Suppressor macrophage (primary cell): ENCODE results near the gene MARCHF6.
A peak's percentile ranks its signal among the peaks of the same experiment; 100 is the strongest.
"Not testable (repeated sequence)": the region's sequence is repeated elsewhere in the genome, so short reads cannot be mapped to it uniquely, and the experiment has no call there.

ENCODE experiments used
- DNase-seq, 4 experiments: peaks; one replicate each; pipeline ENCODE4 v3.0.0-alpha.2; 2020 to 2022

The MARCHF6 gene

DNA sequence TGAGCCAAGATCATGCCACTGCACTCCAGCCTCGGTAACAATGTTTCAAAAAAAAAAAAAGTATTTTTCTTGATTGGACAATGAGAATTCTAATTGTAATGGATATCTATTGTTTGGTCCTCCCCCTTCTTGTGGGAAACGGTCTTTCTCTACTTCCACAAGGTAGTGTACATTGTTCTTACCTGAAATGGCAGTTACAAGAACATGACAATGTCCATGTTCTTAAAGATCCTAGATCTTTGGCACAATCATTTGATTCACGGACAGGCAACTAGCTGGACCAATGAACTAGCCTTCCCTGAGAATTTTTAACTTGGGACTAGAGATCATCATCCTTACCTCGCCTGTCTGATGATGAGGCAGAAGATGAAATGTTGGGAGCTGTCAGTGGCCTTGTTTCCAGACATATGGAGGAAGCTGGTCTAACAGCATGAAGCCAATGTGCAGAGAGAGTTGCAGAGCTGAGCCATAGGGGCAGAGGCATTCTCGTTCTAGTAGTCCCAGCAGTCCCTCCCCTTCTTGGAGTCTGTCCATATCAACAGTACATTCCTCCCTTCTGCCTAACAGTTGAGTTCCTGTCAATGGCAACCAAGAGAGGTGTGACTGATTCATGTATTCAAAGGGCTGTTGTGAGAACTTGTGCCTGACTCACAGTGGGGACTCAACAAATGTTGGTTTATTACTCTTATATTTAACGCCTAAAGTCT lies 2.1 kb upstream of the MARCHF6 start:
- DNase-seq = no peak

DNA sequence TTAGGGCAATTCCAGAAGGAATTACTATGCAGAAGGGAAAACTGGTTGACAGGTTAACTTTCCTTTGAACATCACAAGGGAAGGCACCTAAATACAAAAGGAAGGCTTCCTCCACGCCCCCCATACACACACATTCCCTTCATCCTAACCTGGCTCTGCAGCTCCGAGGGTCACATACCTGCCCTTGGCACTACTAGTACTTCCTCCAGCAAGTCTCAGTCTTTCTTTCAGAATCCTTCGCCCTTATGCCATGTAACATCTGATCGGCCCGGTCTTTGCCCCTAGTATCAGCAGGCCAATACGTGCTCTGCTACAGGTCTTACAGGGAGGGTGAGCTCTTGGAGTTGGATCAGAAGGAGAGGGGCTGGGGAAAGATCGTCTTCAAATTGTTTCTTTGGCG lies 1.6 kb upstream of the MARCHF6 start:
- no peak for DNase-seq

DNA sequence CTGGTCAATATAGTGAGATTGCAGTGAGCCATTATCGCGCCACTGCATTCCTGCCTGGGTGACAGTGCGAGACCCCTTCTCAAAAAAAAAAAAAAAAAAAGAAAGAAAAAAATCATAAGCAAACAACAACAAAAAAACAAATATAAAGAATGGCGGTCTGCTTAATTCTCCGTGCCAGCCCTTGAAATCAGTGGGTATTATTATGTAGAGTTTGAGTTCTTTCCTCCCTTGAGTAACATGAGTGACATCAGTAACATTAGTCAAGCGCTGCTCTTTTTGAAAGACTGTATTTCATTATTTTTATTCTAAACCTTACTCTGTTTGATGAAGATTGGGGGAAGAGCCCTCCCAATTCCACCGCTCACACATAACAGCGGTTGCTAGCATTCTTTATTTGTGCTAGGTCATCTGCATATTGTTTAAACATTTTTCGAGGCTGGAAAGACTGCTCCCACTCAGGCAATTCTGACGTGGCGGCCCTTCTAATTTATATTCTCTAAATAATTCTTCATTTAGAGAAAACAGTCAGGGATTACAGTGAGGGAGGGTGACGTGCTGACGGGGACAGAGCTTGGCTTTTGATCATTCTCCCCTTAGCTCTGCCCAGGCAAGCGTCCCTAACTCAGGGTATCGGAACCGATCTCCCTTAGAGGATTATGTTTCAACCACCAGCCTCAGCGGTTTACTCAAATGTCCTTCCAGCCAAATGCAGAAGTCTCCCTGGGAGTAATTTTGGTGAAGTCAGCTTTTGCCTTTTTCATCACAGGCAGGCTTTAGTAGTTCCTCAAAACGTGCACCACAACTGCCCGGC lies 860 bp upstream of the MARCHF6 start:
- peak; percentile 90 to 97 (median 94) for DNase-seq

DNA sequence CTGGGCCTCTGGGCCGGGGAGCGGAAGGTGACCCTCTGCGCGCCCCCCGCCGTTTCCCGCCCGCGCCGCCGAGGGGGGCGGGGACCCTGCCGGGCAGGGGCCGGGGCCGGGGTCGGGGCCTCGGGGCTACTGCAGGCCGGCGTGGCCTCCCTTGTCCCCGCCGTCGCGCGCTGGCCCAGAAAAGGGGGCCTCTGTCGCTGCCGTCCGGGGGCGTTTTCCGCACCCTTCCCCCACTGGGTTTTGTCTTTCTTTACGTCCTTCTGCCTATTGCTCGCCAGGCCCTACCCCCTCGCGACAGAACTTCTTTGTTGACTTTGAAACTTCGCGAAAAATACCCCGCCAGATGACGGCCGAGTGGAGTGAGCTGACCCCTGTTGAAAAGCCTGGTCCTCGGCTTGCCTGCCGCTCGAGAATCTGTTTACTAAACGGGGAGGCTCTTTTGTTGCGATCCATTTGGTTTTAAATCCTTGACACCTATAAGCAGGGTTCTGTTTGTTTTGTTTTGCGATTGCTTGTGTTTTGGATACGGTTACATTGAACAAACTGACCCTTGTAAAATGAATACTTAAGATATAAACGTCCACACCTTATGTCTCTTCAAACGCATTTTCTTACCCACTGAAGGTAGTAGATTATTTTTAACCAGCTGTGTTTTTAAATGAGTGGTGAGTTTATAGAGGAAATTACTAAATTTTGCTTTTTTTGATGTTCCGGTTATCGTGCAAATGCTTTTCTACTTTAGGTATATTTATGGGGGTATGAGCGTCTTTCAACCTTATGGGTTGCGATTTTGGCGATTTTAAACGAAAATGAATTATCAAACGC lies 765 bp downstream of the MARCHF6 start:
- peak; percentile 33 to 59 (median 39) for DNase-seq

DNA sequence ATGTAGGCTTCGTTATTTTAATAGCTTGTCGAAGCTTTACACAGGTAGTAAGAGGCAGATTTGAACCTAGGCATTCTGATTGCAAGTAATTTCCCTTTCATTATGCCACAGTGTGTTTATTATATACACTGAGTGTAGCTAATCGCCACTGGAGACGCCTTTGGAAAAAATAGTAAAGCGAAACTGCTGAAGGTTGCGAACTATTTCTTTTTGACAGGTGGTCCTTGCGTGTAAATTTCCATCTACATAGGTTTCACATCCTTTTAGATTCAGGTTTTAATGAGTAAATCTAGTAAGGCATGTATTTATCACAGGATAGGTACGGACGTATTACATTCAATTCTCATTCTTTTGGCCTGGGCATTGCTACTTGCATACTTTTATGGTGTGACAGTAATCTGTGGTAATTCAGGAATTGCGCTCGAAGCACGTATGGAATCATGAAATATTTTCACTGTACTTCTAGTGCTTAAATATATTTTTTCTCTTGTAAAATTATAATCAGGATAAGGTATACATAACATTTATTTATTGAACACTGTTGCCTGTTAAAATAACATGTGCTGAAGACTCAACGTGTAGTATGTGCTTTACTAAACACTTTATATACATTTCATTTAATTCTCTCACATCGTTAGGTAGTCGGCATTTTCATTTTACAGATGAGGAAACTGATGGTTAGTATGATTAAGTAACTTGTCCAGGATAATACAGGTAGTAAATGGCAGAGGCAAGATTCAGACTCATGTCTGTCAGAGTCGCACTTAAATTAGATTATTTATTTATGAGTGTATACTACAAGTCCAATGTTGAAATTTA lies 1.8 kb downstream of the MARCHF6 start:
- peak in 2 of 4 experiments; percentile 26 to 29 for DNase-seq

DNA sequence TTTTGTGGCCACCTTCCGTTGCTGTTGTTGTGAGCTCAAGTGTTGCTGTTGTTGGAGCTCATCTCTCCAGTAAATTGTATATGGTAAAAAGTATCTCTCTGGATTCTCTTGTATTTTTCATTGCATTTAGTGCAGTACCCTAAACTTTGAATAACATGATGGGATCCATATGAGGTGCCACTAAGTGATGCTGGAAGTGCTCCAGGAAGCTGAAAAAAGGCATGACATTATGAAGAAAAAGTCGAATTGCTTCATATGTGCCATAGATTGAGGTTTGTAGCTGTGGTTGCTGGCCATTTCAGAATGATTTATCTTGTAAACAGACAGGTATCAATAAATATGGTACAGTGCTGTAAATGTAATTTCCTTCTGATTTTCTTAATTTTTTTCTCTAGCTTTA lies 5.5 kb downstream of the MARCHF6 start:
- DNase-seq = no peak

DNA sequence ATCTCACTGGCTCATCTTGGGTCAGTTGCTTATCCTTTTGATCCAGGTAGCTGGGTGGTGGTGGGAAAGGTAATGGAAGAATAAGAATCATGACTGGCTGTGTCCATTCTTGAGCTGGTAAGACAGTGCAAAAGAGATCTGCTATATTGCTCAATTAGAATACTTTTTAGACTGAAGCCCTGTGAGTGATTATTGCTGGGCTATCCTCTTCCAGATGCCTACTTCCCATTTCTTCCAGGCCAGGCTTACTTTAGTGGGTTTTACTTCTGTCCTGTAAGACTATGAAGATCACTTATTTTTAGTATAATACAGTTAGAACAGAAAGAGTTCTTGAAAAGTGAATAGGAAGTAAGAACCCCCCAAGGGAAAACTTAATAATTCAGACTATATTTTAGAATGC lies 7.2 kb downstream of the MARCHF6 start:
- peak in 3 of 4 experiments; percentile 29 to 61 (median 59) for DNase-seq

DNA sequence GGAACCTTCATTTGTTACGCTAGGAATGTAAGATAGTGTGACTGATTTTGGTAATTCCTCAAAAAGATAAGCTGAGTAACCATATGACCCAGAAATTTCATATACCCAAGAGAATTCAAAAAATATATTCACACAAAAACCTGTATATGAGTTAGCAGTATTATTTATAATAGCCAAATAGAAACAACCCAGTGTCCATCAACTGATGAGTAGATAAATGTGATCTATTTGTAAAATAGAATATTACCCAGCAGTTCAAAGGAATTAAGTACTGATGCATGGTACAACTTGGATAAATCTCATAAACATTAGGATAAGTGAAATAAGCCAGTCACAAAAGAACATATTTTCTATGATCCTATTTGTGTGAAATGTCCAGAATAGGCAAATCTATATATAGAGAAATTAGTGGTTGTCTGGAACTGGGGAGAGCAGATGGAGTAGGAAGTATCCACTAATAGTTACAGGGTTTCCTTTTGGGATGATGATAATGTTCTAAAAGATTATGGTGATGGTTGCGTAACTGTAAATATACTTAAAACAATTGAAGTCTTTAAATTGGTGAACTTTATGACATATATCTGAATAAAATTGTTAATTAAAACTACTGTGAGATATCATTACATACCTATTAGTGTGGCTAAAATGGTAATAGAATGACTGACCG lies 10.2 kb downstream of the MARCHF6 start:
- DNase-seq = no peak

DNA sequence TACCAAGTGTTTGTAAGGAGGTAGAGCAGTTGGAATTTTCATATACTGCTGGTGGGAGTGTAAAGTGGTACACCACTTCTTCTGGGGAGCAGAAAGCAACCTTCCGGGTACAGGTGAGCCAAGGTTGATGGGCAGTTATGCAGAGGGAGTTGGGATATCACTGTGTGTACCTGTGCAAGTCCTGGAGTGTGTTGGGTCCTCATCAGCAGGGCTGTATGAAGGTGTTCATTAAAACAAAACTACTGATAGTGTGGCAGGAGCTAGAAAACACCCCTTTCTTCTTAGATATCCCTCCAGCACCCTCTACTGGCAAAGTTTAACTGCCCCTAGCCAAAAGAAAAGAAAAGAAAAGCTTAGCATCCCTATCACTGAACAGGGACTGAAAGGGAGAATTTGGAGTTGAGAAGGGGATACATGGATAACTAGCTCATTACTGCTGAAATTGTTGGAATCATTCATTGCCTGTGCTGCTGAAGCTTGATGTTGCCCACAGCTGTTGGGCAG lies 10.7 kb downstream of the MARCHF6 start:
- DNase-seq = peak; percentile 11 to 49 (median 30)

DNA sequence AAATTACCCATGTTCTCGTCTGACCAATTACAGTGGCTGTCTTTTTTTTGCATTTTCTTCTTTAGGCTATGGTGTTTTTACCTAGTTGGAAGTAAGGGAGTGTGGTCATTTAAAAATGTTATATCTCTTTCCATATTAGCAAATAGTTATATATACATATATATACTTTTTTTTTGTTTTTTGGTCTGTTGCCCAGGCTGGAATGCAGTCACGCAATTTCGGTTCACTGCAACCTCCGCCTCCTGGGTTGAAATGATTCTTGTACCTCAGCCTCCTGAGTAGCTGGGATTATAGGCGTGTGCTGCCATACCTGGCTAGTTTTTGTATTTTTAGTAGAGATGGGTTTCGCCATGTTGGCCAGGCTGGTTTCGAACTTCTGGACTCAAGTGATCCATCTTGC lies 12.3 kb downstream of the MARCHF6 start:
- no peak for DNase-seq

DNA sequence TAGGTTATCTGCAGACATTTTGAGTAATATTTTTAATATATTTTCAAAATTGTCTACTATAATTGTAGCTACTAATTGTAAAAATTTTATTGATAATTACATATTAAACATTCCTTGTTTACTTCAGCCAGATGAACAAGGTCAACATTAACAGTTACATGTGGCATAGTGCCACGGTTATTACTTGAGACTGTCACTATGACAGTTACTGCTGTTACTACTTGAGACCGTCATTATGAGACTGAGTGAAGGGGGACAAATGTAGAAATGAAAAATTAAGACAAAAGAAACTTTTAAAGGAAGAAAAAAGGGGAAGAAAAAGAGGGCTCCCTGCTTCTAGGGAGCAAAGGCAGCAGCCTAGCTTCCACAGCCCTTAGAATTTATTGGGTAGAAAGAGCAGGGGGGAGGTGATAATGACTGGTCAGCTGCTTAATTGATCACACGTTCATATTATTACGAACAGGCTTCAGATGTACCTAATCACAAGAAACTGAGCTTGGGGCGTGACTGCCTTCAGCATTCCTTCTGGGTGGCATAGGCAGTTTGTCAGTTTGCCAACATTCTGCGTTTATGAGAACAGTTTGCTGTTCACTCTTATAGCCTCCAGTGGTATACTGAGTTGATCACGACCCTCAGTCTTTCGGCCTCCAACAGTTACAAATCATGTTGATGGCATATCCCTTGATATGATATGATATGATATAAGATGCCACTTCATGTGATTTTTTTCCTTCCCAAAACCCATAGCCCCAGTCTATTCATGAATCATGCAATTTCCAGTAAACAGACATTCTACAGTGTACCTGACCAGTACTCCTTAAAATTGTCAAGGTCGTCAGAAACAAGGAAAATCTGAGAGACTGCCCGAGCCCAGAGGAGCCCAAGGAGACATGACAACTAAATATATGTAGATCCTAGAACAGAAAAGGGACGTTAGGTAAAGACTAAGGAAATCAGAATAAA lies 13.1 kb downstream of the MARCHF6 start:
- peak in 2 of 4 experiments; percentile 17 for DNase-seq

DNA sequence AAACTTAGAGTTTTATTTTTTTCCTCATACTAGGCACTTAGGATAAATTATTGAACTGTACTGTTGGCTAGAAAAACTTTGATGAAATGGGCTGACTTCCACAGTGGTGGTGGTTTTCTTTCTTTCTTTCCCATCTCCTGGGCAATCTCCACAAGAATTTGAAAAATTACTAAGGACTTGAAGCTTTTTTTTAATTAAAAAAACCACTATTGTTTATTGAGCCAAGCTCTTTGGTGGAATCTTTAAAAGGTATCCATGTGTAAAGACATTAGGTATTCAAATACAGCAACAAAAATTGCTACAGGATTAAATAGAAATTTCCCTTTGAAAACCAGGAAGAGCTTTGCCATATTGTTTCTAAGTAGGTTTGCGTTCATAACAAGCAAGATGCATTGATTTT lies 14.1 kb downstream of the MARCHF6 start:
- no peak for DNase-seq

DNA sequence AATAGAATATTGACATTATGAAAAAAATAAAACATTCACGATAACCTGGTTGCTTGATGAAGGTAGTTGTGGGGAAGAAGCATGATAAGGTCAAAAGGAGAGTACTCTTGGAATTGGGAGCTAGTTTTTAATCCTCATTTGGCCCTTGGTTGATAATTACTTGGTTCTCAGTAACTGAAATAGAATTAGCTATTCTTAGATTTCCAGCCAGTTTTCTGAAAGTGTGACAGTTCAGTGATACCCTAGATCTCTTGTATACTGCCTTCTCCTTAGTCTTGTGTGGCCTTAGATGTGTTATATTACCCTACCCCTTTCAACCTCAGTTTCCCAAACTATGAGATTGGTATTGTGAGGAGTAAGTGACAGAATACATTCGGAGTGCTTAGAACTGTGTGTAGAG lies 17.4 kb downstream of the MARCHF6 start:
- DNase-seq = no peak

DNA sequence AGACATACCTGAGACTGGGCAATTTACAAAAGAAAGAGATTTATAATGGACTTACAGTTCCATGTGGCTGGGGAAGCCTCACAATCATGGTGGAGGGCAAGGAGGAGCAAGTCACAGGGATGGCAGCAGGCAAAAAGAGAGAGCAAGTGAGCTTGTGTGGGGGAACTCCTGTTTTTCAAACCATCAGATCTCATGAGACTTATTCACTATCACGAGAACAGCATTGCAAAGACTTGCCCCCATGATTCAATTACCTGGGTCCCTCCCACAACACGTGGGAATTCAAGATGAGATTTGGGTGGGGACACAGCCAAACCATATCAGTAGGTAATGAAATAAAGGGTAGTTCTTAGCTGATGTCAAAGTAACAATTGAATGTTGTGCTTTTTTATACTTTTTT lies 17.9 kb downstream of the MARCHF6 start:
- not testable (repeated sequence) for DNase-seq

DNA sequence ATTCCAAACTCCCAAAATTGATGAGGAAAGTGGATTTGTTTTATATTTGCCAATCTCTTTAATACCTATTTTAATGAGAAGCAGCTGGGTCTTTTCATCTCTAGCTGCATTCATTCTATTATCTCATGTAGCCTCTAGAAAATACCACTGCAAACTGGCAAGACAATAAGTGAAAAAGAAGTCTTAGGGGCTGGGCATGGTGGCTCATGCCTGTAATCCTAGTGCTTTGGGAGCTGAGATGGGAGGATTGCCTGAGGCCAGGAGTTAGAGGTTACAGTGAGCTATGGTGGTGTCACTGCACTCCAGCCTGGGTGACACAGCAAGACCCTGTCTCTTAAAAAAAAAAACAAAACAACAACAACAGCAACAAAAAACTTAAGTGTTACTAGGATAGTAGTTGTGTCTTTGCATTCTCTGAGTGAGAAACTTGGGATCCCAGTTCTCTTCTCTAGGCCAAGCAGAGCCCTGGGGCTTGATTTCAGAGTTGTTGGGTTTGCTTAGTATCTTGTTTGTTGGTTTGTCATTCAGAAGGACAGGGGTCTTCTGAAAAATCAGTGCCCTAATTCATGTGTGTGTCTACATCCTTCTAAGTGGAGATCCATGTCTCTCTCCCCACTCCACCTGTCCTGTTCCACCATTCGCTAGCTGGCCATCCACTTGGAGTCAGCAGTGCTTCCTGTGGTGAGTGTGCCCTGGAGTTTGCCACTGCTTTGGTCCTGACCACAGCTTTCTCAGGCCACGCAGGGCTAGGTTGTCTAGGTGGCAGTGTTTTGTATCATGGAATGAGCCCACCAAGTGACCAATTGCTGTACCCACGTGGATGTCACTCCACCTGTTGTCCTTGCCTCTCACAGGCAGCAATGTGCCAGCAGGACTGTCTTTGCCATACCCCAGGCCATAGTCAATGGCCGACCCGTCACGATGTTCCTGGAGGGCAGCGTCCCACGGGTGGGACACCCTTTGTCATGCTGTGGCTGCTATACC lies 19.5 kb downstream of the MARCHF6 start:
- no peak for DNase-seq

DNA sequence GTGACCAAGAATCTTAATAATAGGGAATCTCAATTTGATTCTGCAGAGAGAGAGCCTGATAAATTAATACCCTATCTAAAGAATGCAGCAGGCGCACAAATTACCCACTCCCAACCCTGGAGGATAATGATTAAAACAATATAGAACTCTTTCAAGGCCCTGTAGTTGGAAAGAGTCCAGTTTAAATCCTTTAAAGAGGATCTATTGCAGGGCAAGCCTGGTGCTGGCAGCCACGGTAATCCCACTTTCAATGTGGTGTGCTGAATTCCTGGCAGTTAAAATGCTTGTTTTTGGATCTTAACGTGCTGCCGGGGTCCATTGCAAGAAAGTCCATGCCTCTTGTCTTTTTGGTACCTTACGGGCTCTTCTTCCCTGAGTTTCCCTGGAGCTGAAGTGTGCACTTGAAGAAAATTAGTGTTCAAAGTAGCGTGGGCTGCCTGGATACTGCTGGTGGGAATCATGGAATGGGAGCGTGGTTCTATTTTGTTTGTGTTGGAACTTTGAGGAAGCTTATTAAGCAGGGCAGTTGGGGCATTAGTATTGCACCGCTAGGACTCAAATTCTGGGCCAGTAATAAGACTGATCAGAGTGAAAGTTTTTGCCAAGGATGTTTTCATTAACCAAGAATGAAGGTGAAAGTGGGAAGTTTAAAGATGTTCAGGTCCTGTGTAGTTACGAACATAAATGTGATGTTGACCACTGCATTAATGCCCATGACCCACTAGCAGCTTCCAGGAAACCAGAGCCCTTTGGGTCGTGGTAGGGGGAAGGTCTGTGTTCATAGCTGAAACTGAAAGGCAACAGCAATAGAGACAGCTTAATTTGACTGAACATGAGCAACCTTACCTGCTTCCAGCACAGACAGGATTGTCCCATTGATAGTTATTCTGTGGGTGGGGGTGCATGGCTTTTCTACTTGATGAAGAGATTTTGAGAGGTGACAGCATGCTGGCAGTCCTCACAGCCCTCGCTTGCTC lies 20.8 kb downstream of the MARCHF6 start:
- DNase-seq = no peak

DNA sequence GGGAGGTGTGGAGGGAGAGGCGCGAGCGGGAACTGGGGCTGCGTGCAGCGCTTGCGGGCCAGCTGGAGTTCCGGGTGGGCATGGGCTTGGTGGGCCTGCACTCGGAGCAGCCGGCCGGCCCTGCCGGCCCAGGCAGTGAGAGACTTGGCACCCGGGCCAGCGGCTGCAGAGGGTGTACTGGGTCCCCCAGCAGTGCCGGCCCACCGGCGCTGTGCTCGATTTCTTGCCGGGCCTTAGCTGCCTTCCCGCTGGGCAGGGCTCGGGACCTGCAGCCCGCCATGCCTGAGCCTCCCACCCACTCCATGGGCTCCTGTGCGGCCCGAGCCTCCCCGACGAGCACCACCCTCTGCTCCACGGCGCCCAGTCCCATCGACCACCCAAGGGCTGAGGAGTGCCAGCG lies 21.7 kb downstream of the MARCHF6 start:
- not testable (repeated sequence) for DNase-seq

DNA sequence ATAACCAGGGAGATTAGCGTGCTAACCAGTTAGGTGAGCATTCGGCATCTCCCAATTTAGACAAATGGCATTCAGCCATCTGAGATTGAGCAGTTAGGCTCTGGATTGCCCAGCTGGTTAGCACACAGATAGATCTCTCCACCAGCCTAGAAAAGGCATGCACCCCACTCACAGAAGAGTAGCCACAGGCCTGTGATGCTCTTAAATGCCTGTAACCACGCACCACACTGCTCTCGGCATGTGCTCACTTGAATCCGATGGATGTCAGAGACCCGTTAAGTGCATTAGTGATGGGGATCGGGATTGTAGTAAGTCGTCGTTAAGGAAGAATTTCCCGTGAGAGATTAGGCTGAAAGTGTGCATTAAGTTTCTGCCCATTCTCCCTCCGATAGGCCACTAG lies 23.0 kb downstream of the MARCHF6 start:
- no peak for DNase-seq
